ENCODE data around the gene TENT4B.

Gene TENT4B

GRCh38 chr16:50269769-50270509, 116.8 kb downstream of the TENT4B start:
- peaks cover 23% of the 10 kb centered on the region for H3K36me3 ChIP-seq (ENCODE audit: insufficient read depth, low read length)
- no peak overlapping the region for H3K9ac ChIP-seq (ENCODE audit: low read depth, low read length)
- H3K4me1 ChIP-seq (ENCODE audit: control insufficient read depth, insufficient read depth, low read length) = peaks cover 50% of the 10 kb centered on the region
- no peaks in the 10 kb centered on the region for H3K9me3 ChIP-seq (replicated peaks; ENCODE audit: low read length)
- no peak overlapping the region for H3K4me3 ChIP-seq (ENCODE audit: low read length)
- no peaks in the 10 kb centered on the region for H3K27me3 ChIP-seq (ENCODE audit: control insufficient read depth, insufficient read depth, low read length)
- no peak overlapping the region for H3K4me2 ChIP-seq (ENCODE audit: low read length)

GRCh38 chr16:50270510-50271147, 117.5 kb downstream of the TENT4B start:
- H3K4me1 ChIP-seq (ENCODE audit: control insufficient read depth, insufficient read depth, low read length) = peaks cover 43% of the 10 kb centered on the region
- H3K27me3 ChIP-seq (ENCODE audit: control insufficient read depth, insufficient read depth, low read length) = no peaks in the 10 kb centered on the region
- no peak overlapping the region for H3K4me2 ChIP-seq (ENCODE audit: low read length)
- H3K36me3 ChIP-seq (ENCODE audit: insufficient read depth, low read length) = peaks cover 24% of the 10 kb centered on the region
- H3K9ac ChIP-seq (ENCODE audit: low read depth, low read length) = no peak overlapping the region
- no peaks in the 10 kb centered on the region for H3K9me3 ChIP-seq (replicated peaks; ENCODE audit: low read length)
- no peak overlapping the region for H3K4me3 ChIP-seq (ENCODE audit: low read length)

GRCh38 chr16:50271148-50272041, 118.3 kb downstream of the TENT4B start:
- Histone ChIP-seq H3K4me2 (ENCODE audit: low read length) (no peak overlapping the region), H3K9ac (ENCODE audit: low read depth, low read length) (no peak overlapping the region), H3K4me3 (ENCODE audit: low read length) (no peak overlapping the region), H3K36me3 (ENCODE audit: insufficient read depth, low read length) (peaks cover 29% of the 10 kb centered on the region), H3K9me3 (replicated peaks; ENCODE audit: low read length) (no peaks in the 10 kb centered on the region), H3K27me3 (ENCODE audit: control insufficient read depth, insufficient read depth, low read length) (no peaks in the 10 kb centered on the region), H3K4me1 (ENCODE audit: control insufficient read depth, insufficient read depth, low read length) (peaks cover 35% of the 10 kb centered on the region)

- no peak overlapping the region for H3K4me3 ChIP-seq (ENCODE audit: low read length)
- peaks cover 29% of the 10 kb centered on the region for H3K36me3 ChIP-seq (ENCODE audit: insufficient read depth, low read length)
- H3K4me1 ChIP-seq (ENCODE audit: control insufficient read depth, insufficient read depth, low read length) = peaks cover 28% of the 10 kb centered on the region
- H3K27me3 ChIP-seq (ENCODE audit: control insufficient read depth, insufficient read depth, low read length) = no peaks in the 10 kb centered on the region
- H3K4me2 ChIP-seq (ENCODE audit: low read length) = no peak overlapping the region
- H3K9ac ChIP-seq (ENCODE audit: low read depth, low read length) = no peak overlapping the region
- no peaks in the 10 kb centered on the region for H3K9me3 ChIP-seq (replicated peaks; ENCODE audit: low read length)
These were observed 119.0 kb downstream of the TENT4B start for GRCh38 chr16:50272111-50272571.

- Histone ChIP-seq H3K4me1 (ENCODE audit: control insufficient read depth, insufficient read depth, low read length) (peaks cover 21% of the 10 kb centered on the region), H3K4me3 (ENCODE audit: low read length) (no peak overlapping the region)
These were observed 119.7 kb downstream of the TENT4B start for GRCh38 chr16:50272687-50273381.

GRCh38 chr16:50273382-50273690, 120.2 kb downstream of the TENT4B start:
- Histone ChIP-seq H3K9me3 (replicated peaks; ENCODE audit: low read length) (no peaks in the 10 kb centered on the region), H3K27me3 (ENCODE audit: control insufficient read depth, insufficient read depth, low read length) (no peaks in the 10 kb centered on the region), H3K4me2 (ENCODE audit: low read length) (no peak overlapping the region), H3K4me3 (ENCODE audit: low read length) (no peak overlapping the region), H3K4me1 (ENCODE audit: control insufficient read depth, insufficient read depth, low read length) (peaks cover 16% of the 10 kb centered on the region), H3K36me3 (ENCODE audit: insufficient read depth, low read length) (peaks cover 34% of the 10 kb centered on the region), H3K9ac (ENCODE audit: low read depth, low read length) (no peak overlapping the region)

More at GRCh38 chr16:50272687-50273381, 119.7 kb downstream of the TENT4B start:
- Histone ChIP-seq H3K9ac (ENCODE audit: low read depth, low read length) (no peak overlapping the region), H3K9me3 (replicated peaks; ENCODE audit: low read length) (no peaks in the 10 kb centered on the region), H3K4me2 (ENCODE audit: low read length) (no peak overlapping the region), H3K27me3 (ENCODE audit: control insufficient read depth, insufficient read depth, low read length) (no peaks in the 10 kb centered on the region), H3K36me3 (ENCODE audit: insufficient read depth, low read length) (peaks cover 31% of the 10 kb centered on the region)

- H3K4me2 ChIP-seq (ENCODE audit: low read length) = no peak overlapping the region
- peaks cover 34% of the 10 kb centered on the region for H3K36me3 ChIP-seq (ENCODE audit: insufficient read depth, low read length)
- H3K9ac ChIP-seq (ENCODE audit: low read depth, low read length) = no peak overlapping the region
- H3K27me3 ChIP-seq (ENCODE audit: control insufficient read depth, insufficient read depth, low read length) = no peaks in the 10 kb centered on the region
- H3K4me1 ChIP-seq (ENCODE audit: control insufficient read depth, insufficient read depth, low read length) = peaks cover 14% of the 10 kb centered on the region
- H3K4me3 ChIP-seq (ENCODE audit: low read length) = no peak overlapping the region
- H3K9me3 ChIP-seq (replicated peaks; ENCODE audit: low read length) = no peaks in the 10 kb centered on the region
These were observed 120.8 kb downstream of the TENT4B start for GRCh38 chr16:50273888-50274325.

GRCh38 chr16:50274326-50275097, 121.4 kb downstream of the TENT4B start:
- Histone ChIP-seq H3K9ac (ENCODE audit: low read depth, low read length) (no peak overlapping the region), H3K4me3 (ENCODE audit: low read length) (no peak overlapping the region), H3K4me2 (ENCODE audit: low read length) (no peak overlapping the region), H3K9me3 (replicated peaks; ENCODE audit: low read length) (no peaks in the 10 kb centered on the region), H3K4me1 (ENCODE audit: control insufficient read depth, insufficient read depth, low read length) (peaks cover 18% of the 10 kb centered on the region), H3K27me3 (ENCODE audit: control insufficient read depth, insufficient read depth, low read length) (no peaks in the 10 kb centered on the region), H3K36me3 (ENCODE audit: insufficient read depth, low read length) (peaks cover 34% of the 10 kb centered on the region)

- Histone ChIP-seq H3K9me3 (replicated peaks; ENCODE audit: low read length) (no peaks in the 10 kb centered on the region), H3K9ac (ENCODE audit: low read depth, low read length) (no peak overlapping the region), H3K4me1 (ENCODE audit: control insufficient read depth, insufficient read depth, low read length) (peaks cover 18% of the 10 kb centered on the region), H3K4me3 (ENCODE audit: low read length) (no peak overlapping the region), H3K36me3 (ENCODE audit: insufficient read depth, low read length) (peaks cover 34% of the 10 kb centered on the region), H3K27me3 (ENCODE audit: control insufficient read depth, insufficient read depth, low read length) (no peaks in the 10 kb centered on the region), H3K4me2 (ENCODE audit: low read length) (no peak overlapping the region)
These were observed 122.0 kb downstream of the TENT4B start for GRCh38 chr16:50275098-50275415.

GRCh38 chr16:50275428-50276325, 122.6 kb downstream of the TENT4B start:
- Histone ChIP-seq H3K36me3 (ENCODE audit: insufficient read depth, low read length) (peaks cover 28% of the 10 kb centered on the region), H3K9me3 (replicated peaks; ENCODE audit: low read length) (no peaks in the 10 kb centered on the region), H3K4me1 (ENCODE audit: control insufficient read depth, insufficient read depth, low read length) (peaks cover 16% of the 10 kb centered on the region), H3K4me3 (ENCODE audit: low read length) (no peak overlapping the region), H3K9ac (ENCODE audit: low read depth, low read length) (no peak overlapping the region), H3K27me3 (ENCODE audit: control insufficient read depth, insufficient read depth, low read length) (no peaks in the 10 kb centered on the region), H3K4me2 (ENCODE audit: low read length) (no peak overlapping the region)
